K562 (cell line): Measurements from ENCODE around the gene CTF1. TPM values are rescaled to one million over a fixed set of nuclear protein-coding genes. Genes with fewer than 3 reads are reported as not detected.

Experiments
- LARP7 ChIP-seq: fragments of 450-650 bp; IDR thresholded peaks from 2 replicates; pipeline ENCODE4 v1.6.1; 2016
- MXI1 ChIP-seq: IDR thresholded peaks from 2 replicates; pipeline ENCODE4 v1.6.1; 2011; ENCODE audit warnings: low read depth, mild to moderate bottlenecking, improper control_type of control experiment, low read length
- NFXL1 ChIP-seq: fragments of 450-650 bp; formaldehyde crosslinking; IDR thresholded peaks from 2 replicates; pipeline ENCODE4 v1.4.0; 2021; ENCODE audit warnings: mild to moderate bottlenecking
- PURB ChIP-seq: sonication (generic); formaldehyde crosslinking; IDR thresholded peaks from 2 replicates; pipeline ENCODE4 v1.9.0; 2021; ENCODE audit warnings: low read depth, mild to moderate bottlenecking, missing genetic modification reagents
- ZBTB7A ChIP-seq: IDR thresholded peaks from 2 replicates; pipeline ENCODE4 v1.6.1; 2011; ENCODE audit warnings: low read depth, mild to moderate bottlenecking, low read length, moderate library complexity, borderline replicate concordance; ENCODE audit not compliant: control insufficient read depth
- ZFX ChIP-seq: sonication (generic); formaldehyde crosslinking; IDR thresholded peaks from 2 replicates; pipeline ENCODE4 v1.8.0; 2022; ENCODE audit warnings: mild to moderate bottlenecking, missing genetic modification reagents, moderate library complexity
- polyA plus RNA-seq, 8 experiments: library from polyadenylated mRNA; depleted of rRNA in 4 of 8; stranded (reverse) in 5 of 8; unstranded in 3 of 8; fragments of >200 nt; fragmentation: Nextera tagmentation in 2 of 8; fragmentation: Illumina TruSeq in 1 of 8; extraction: Ambion mirVana in 2 of 8; extraction: Trizol in 1 of 8; gene quantifications; 2 replicates each; pipeline versions ENCODE4 v1.2.1 to v1.2.3, GENCODE V29; 2011 to 2014; ENCODE audit warnings: inconsistent platforms in 1 of 8, missing spikeins in 1 of 8
- total RNA-seq, 7 experiments: library from RNA; depleted of rRNA in 6 of 7; stranded (reverse); fragments of >200 nt in 6 of 7; fragmentation: Illumina TruSeq in 2 of 7; extraction: Trizol in 2 of 7; gene quantifications; 2 replicates each; pipeline versions ENCODE4 v1.2.1 to v1.2.3, GENCODE V29; 2011 to 2021; ENCODE audit warnings: low replicate concordance in 1 of 7
- TF ChIP-seq, protein P1 (sequence below), 3 experiments: fragments of 200-800 bp in 1 of 3; fragments of 250-450 bp in 1 of 3; fragments of 450-650 bp in 1 of 3; sonication (Bioruptor Pico) in 1 of 3; sonication (Bioruptor generic) in 1 of 3; formaldehyde crosslinking in 1 of 3; IDR thresholded peaks; 2 replicates each; pipeline versions ENCODE4 v1.6.1 to v1.8.0; 2016 to 2022; ENCODE audit warnings: mild to moderate bottlenecking in 2 of 3, missing genetic modification characterization in 2 of 3, missing compliant biosample characterization in 1 of 3, moderate library complexity in 1 of 3

The CTF1 gene
- total and polyA plus RNA-seq, 9 of the 15 experiments (the other 6 are each of a cell fraction or from before 2014, with no cell fraction given): 0.24 to 2.5 (median 0.44) TPM

DNA sequence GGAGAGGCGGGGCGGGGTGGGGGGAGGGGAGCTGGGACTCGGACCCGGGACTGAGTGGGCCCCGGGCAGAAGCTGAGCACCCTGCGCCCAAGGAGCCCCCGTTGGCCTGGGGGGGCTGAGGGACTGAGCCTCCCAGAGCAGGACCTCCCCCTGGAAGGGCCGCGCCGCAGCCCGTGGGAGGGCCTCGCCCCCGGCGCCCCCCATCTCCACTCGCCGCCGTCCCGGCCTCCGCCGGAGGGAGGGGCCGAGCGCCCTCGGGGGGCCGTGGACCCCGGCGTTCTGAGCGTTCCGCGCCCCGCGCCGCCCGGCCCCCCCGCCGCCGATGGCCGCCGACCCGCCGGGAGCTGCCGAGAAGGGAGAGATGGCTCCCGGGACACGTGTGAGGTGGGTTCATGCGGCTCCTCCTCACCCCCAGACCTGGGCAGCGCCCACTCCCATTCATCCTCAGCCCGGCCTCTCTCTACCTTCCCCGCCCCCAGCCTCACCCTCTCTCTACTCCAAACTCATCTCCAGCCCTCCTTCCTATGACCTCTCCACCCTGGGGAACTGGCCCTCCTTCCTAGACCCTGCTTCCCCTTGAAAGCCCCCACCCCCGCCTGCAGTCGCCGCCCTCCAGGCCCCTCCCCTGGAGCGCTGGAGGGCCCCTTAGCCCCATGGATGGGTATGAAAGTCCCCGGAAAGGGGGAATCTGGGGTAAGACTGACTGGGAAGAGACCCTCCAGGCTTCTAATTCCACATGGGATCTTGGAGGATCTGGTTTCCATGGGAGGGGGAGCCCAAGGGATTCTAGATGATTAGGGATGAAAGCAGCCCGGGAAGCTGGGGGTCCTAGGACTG lies 27.9 kb downstream of the CTF1 start (continued):
- TF ChIP-seq, protein P1, sequence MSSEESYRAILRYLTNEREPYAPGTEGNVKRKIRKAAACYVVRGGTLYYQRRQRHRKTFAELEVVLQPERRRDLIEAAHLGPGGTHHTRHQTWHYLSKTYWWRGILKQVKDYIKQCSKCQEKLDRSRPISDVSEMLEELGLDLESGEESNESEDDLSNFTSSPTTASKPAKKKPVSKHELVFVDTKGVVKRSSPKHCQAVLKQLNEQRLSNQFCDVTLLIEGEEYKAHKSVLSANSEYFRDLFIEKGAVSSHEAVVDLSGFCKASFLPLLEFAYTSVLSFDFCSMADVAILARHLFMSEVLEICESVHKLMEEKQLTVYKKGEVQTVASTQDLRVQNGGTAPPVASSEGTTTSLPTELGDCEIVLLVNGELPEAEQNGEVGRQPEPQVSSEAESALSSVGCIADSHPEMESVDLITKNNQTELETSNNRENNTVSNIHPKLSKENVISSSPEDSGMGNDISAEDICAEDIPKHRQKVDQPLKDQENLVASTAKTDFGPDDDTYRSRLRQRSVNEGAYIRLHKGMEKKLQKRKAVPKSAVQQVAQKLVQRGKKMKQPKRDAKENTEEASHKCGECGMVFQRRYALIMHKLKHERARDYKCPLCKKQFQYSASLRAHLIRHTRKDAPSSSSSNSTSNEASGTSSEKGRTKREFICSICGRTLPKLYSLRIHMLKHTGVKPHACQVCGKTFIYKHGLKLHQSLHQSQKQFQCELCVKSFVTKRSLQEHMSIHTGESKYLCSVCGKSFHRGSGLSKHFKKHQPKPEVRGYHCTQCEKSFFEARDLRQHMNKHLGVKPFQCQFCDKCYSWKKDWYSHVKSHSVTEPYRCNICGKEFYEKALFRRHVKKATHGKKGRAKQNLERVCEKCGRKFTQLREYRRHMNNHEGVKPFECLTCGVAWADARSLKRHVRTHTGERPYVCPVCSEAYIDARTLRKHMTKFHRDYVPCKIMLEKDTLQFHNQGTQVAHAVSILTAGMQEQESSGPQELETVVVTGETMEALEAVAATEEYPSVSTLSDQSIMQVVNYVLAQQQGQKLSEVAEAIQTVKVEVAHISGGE (CRISPR knock-in tag; IDR thresholded peaks at IDR 0.05): no peak
- TF ChIP-seq NFXL1 (CRISPR knock-in tag) (no peak), MXI1 (no peak), PURB (no peak), LARP7 (no peak), ZFX (CRISPR knock-in tag) (no peak), ZBTB7A (peak; percentile 70; the same call in 1 of the 2 replicates)
- TF ChIP-seq, all 486 proteins: peak for 11
